Hepatocyte (in vitro differentiated cells): Measurements from ENCODE around the gene FAM72D.
"Not testable (repeated sequence)": the region's sequence is repeated elsewhere in the genome, so short reads cannot be mapped to it uniquely, and the experiment has no call there.

Source experiments
- EZH2 ChIP-seq: fragments of 200-600 bp; sonication (generic); IDR thresholded peaks from 2 replicates; pipeline ENCODE4 v1.6.1; 2016; ENCODE audit warnings: antibody characterized with exemption, mild to moderate bottlenecking, borderline replicate concordance
- EZH2phosphoT487 ChIP-seq: fragments of 200-600 bp; sonication (generic); IDR thresholded peaks from one replicate; pipeline ENCODE4 v1.6.1; 2018; ENCODE audit warnings: antibody characterized with exemption, mild to moderate bottlenecking, low read depth, moderate library complexity; ENCODE audit not compliant: unreplicated experiment, severe bottlenecking
- TF ChIP-seq, protein P1 (sequence below): fragments of 200-600 bp; sonication (generic); IDR thresholded peaks from 2 replicates; pipeline ENCODE4 v1.5.1; 2016; ENCODE audit warnings: antibody characterized with exemption, mild to moderate bottlenecking; ENCODE audit not compliant: poor library complexity

DNA sequence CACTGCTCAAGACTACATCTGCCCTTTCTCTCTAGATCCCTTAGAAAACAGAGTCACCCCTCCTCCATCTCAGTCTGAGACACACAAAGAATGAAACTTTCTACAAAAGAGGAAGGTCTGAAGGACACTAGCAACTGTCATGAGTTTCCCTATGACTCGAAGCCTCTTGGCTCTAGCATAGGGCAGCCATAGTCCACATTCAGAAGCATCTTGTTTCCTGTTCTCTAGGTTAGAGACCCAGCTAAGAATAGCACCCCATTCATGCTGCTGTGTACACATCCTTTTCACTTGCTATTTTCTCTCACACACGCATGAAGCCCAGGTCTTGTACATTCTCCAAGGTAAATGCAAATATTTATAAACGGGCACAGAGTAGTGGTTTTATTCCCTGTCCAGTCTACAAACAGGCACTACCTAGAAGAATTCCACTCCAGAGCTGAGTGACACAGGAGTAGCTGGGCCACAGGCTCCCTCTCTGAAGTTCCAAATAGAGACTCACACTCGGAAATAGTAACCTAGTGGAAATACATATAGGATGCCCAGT, 40.5 kb upstream of the FAM72D start:
- TF ChIP-seq, protein P1, sequence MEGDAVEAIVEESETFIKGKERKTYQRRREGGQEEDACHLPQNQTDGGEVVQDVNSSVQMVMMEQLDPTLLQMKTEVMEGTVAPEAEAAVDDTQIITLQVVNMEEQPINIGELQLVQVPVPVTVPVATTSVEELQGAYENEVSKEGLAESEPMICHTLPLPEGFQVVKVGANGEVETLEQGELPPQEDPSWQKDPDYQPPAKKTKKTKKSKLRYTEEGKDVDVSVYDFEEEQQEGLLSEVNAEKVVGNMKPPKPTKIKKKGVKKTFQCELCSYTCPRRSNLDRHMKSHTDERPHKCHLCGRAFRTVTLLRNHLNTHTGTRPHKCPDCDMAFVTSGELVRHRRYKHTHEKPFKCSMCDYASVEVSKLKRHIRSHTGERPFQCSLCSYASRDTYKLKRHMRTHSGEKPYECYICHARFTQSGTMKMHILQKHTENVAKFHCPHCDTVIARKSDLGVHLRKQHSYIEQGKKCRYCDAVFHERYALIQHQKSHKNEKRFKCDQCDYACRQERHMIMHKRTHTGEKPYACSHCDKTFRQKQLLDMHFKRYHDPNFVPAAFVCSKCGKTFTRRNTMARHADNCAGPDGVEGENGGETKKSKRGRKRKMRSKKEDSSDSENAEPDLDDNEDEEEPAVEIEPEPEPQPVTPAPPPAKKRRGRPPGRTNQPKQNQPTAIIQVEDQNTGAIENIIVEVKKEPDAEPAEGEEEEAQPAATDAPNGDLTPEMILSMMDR: not testable (repeated sequence)
- TF ChIP-seq EZH2phosphoT487, EZH2: not testable (repeated sequence)
